ENCODE data around the gene EFNA2.
"Not testable (repeated sequence)": the region's sequence is repeated elsewhere in the genome, so short reads cannot be mapped to it uniquely, and the experiment has no call there.

The EFNA2 gene

DNA sequence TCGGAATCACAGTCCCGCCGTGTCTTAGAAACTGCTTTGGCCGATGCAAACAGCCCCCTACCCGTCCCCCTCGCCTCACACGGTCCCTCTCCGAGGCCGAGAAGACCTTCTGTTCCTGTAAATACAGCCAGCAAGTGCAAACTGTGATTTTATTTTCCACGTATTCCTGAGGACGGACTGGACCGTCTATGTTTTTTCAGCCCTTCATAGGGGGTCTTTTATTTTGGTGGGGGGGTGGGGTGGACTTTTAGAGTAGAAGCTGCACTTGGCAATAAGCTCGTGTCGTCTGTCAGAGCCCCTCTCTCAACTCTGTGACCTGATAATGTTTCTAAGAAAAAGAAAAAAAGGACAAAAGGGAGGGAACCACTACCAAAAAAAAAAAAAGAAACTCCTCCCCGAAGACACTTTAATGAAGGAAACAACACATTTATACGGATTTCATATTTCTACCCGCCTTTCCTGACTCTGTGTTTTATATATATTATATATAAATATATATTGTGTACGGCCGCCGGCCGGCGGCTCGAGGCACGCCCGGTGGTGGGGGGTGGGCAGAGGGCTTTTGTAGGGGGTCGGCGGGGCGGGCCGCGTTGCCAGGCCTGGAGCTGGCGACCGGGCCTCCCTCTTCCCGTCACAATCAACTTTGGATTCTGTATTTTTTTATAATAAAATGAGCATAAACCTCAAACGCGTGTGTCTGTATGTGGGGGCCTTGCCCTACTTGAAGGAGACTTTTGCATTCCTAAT lies 15.2 kb downstream of the EFNA2 start:
- DNase-seq: no peak

GRCh38 chr19:1302533-1303239 lies 17.0 kb downstream of the EFNA2 start:
- no peak for DNase-seq

DNA sequence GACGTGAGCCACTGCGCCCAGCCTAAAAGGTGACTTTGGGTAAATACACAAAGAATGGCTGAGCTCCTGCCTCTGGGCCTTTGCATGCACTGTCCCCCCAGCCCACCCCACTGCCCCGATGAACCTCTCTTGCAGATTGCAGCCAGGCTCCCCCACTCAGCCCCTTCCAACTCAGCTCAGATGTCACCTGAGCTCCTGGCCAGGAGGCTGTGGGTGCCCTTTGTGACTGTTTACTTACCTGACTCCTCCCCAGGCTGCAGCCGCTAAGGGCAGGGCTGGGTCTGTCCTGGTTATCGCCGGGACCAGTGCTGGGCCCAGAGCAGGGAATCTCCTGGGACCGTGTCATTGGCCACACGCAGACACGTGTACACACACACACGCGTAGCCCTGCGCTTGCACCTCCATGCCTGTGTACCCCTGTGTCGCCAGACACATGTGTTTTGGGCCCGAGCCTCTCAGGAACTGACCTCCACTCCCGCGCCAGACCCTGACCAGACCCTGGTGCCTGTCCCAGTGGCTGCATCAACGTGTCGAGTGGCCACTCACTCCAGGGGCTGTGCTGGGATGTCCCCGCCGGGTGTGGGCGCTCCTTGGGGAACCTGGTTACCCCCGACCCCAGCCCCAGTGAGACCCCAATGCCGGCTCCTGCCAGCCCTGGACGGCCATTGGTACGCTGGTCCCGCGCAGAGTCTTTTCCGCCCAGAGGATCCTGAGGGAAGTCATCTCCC lies 18.7 kb downstream of the EFNA2 start:
- DNase-seq: no peak

- DNase-seq: not testable (repeated sequence)
These were observed 19.7 kb downstream of the EFNA2 start for GRCh38 chr19:1305354-1305753.

GRCh38 chr19:1307320-1307719 lies 21.6 kb downstream of the EFNA2 start:
- no peak for DNase-seq

DNA sequence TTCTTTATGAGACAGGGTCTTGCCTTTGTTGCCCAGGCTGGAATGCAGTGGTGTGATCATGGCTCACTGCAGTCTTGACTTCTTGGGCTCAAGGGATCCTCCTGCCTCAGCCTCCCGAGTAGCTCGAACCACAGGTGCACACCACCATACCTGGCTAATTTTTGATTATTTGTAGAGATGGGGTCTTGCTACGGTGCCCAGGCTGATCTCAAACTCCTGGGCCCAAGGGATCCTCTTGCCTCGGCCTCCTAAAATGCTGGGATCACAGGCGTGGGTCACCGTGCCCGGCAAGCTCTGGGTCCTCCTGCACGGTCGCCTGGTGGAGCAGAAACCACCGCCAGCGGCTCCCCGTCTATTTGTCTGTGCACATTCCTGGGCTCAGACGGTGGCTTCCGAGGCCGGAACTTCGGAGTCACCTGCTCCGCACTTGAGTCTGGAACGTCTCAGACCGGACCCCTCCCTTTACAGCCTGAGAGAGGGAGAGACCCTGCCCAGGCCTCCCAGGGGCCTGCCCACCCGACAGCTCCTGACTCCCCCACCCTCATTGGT lies 22.2 kb downstream of the EFNA2 start:
- DNase-seq: no peak

- DNase-seq: no peak
These were observed 23.0 kb downstream of the EFNA2 start for GRCh38 chr19:1308718-1309117.

DNA sequence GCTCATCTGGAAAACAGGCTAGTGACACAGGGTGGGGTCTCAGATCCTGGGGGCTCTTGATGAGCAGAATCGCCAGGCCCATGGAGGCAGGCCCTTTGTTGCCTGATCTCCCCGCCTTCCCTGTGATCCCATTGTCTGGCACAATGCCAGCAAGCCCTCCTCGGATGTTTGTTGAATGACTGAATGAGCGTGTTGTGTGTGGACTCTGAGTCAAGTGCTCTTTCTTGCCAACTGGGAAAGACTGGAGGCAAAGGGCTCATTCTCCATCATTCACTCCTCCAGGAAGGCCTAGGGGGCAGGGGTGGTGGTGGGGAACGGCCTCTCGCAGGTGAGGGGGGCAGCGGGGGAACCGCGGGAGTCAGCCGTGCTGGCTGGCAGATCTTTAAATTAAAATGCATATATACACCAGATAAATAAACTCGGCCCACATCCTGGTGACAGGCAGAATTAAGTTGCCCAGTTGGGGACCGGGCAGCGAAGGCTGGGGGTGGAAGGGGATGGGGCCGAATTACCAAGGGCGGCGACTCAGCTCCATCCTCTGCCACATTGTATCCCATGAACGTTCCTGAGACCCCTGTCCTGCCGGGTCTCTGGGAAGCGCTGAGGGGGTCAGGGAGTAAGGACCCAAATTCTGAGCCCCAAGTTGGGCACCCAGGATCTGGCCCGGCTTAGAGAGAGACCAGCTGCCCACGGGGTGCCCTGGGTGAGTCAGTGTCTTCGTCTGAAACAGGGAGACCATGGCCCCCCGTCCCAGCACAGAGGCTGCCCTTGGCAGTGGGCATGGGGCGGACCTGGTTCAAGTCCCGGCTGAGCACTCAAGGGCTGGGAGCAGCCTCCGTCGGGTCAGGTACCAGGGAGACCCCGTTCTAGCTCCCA lies 24.5 kb downstream of the EFNA2 start:
- no peak for DNase-seq

GRCh38 chr19:1310853-1311180 lies 25.1 kb downstream of the EFNA2 start:
- no peak for DNase-seq

GRCh38 chr19:1311543-1312091 lies 25.9 kb downstream of the EFNA2 start:
- DNase-seq: no peak

GRCh38 chr19:1312767-1313694 lies 27.4 kb downstream of the EFNA2 start:
- no peak for DNase-seq

- no peak for DNase-seq
These were observed 28.3 kb downstream of the EFNA2 start for GRCh38 chr19:1313695-1314613.

- no peak for DNase-seq
These were observed 29.9 kb downstream of the EFNA2 start for GRCh38 chr19:1315470-1316166.

DNA sequence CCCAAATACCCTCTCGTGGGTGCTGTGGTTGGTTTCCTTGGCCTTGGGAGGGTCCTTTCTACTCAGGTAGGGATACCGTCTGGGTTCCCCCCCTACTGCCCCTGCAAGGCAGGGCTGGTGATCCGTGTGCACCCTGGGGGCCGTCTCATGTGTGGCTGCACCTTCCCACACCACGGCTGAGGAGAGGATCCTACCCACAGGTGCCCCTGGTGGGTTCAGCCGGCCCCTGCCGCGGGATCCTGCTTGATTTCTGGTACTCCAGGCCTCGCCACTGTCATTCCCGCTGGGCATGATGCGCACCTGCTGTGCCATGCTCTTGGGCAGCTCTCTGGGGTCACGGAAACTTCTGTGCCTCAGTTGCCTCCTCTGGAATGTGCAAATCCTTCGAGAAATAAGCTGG lies 30.8 kb downstream of the EFNA2 start:
- no peak for DNase-seq

GRCh38 chr19:1317274-1318003 lies 31.8 kb downstream of the EFNA2 start:
- no peak for DNase-seq

DNA sequence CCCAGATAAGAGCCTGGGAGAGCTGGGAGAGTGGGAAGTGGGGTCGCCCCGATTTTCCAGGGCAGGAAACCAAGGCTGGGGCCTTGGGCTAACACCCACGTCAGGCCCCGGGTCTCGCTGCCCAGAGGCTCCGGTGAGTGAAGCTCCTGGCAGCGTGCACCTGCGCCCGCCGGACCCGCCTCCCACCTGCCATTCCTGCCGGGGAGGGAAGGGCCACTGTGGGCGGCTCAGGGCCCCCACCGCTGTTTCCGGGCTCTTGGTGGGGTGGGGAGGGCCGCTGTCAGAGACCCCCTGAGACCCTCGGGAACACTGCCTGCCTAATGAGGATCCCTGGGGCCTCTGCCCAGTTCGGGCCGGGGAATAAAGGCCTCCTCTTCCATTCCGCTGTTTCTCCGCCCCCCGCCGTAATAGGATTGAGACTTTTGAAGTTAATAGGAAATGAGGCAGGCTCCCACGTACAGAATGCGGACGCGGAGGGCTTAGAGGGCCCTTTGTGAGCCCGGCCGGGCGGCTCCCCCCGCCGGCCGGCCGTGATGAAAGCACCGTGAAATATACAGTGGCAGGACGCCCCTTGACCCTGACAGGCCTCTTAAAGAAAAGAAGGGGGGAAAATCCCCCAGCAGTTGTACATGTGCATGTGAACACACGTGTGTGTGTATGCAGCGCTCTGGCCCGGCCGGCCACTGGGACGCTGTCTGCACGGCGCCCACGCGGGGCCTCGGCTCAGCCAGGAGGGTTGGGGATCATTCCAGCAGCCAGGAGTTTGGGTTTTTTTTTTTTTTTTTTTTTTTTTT lies 33.2 kb downstream of the EFNA2 start:
- DNase-seq: no peak

GRCh38 chr19:1320282-1320650 lies 34.6 kb downstream of the EFNA2 start:
- not testable (repeated sequence) for DNase-seq

DNA sequence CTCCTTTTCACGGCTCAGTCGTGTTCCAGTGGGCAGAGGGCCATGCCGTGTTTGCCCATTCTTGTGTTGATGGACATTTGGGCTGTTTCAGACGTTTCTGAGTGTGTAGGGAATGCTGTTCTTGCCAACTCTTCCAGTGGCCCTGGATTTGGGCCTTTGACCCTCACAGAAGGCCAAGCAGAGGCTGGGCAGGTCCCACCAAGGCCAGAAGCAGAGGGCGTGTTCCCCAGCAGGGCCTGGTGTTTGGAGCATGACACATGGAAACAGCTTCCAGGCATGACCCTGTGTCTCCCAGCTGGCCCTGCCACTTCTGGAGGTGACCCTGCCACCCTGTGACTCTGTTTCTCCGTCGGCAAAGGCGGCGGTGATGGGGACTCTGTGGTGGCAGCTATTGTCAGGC lies 35.9 kb downstream of the EFNA2 start:
- no peak for DNase-seq
